B cell (primary cell): ENCODE measurements around the gene C18orf63. TPM values are rescaled to one million over a fixed set of nuclear protein-coding genes. Genes with fewer than 3 reads are reported as not detected.

Experiments used
- ATAC-seq: fragments of 200-7000 bp; cut with Tn5 transposase; one replicate; pipeline ENCODE4 v1.10.0; 2021; ENCODE audit warnings: low read depth, mild to moderate bottlenecking, moderate number of reproducible peaks, moderate library complexity
- CTCF ChIA-PET: fragments of 350-600 bp; sonication (Branson Sonifier 250); formaldehyde crosslinking; loops from one replicate; lab custom pipeline; 2021; ENCODE audit warnings: antibody characterized with exemption, inconsistent platforms; lab: Charles Lee
- POLR2A ChIA-PET: fragments of 350-600 bp; sonication (Branson Sonifier 250); formaldehyde crosslinking; loops from one replicate; lab custom pipeline; 2021; ENCODE audit warnings: antibody characterized with exemption; lab: Charles Lee
- DNase-seq: peaks from one replicate; pipeline ENCODE4 v3.0.0; 2013
- H2AFZ ChIP-seq: 2 replicates; pipeline ENCODE4 v1.6.1; 2012; ENCODE audit warnings: mild to moderate bottlenecking, low read depth, low read length; ENCODE audit not compliant: insufficient read depth, poor library complexity, severe bottlenecking
- H3K27ac ChIP-seq, 2 donors: 1 replicate in 1 of 2; 2 replicates in 1 of 2; pipeline ENCODE4 v1.5.1; 2012 to 2013; ENCODE audit warnings: low read length in 2 of 2, mild to moderate bottlenecking in 2 of 2, moderate library complexity in 1 of 2
- H3K27me3 ChIP-seq, 4 experiments: fragments of 200-600 bp in 1 of 4; sonication (generic) in 1 of 4; replicated peaks in 1 of 4; 1 replicate in 2 of 4; 2 replicates in 2 of 4; pipeline versions ENCODE4 v1.6.1 to v1.7.0; 2013 to 2016; ENCODE audit warnings: low read length in 3 of 4, mild to moderate bottlenecking in 2 of 4, mixed read lengths in 1 of 4, moderate library complexity in 1 of 4; ENCODE audit not compliant: insufficient read depth in 4 of 4, control insufficient read depth in 3 of 4; ENCODE audit errors: control extremely low read depth in 1 of 4
- H3K36me3 ChIP-seq, 2 experiments: replicated peaks in 1 of 2; 1 replicate in 1 of 2; 2 replicates in 1 of 2; pipeline versions ENCODE4 v1.6.1 to v1.7.1; 2013; ENCODE audit warnings: low read length in 1 of 2; ENCODE audit not compliant: insufficient read depth in 2 of 2, control insufficient read depth in 1 of 2; ENCODE audit errors: control extremely low read depth in 1 of 2, extremely low read depth in 1 of 2
- H3K4me1 ChIP-seq, 2 donors: fragments of 200-600 bp in 1 of 2; sonication (generic) in 1 of 2; 1 replicate in 1 of 2; 2 replicates in 1 of 2; pipeline versions ENCODE4 v1.5.1 to v1.6.1; 2013 to 2017; ENCODE audit warnings: low read length in 2 of 2; ENCODE audit not compliant: control insufficient read depth in 2 of 2, insufficient read depth in 2 of 2
- H3K4me2 ChIP-seq: replicated peaks from 2 replicates; pipeline ENCODE3; 2012; ENCODE audit warnings: mild to moderate bottlenecking, low read depth, low read length; ENCODE audit not compliant: poor library complexity, severe bottlenecking
- H3K4me3 ChIP-seq, 5 experiments: fragments of 200-600 bp in 1 of 5; sonication (generic) in 1 of 5; 1 replicate in 3 of 5; 2 replicates in 2 of 5; pipeline versions ENCODE4 v1.5.1 to v1.7.0; 2011 to 2016; ENCODE audit warnings: low read length in 4 of 5, mild to moderate bottlenecking in 4 of 5, low read depth in 2 of 5, control low read depth in 1 of 5, moderate library complexity in 1 of 5; ENCODE audit not compliant: insufficient read depth in 1 of 5; ENCODE audit errors: control extremely low read depth in 1 of 5, extremely low read depth in 1 of 5
- H3K79me2 ChIP-seq: fragments of 200-600 bp; sonication (generic); one replicate; pipeline ENCODE4 v1.6.0; 2016; ENCODE audit warnings: low read length; ENCODE audit not compliant: control insufficient read depth, insufficient read depth
- H3K9ac ChIP-seq: fragments of 200-600 bp; sonication (generic); 2 replicates; pipeline ENCODE4 v1.6.1; 2017; ENCODE audit warnings: mild to moderate bottlenecking, low read length, moderate library complexity
- H3K9me3 ChIP-seq, 3 donors: one replicate each; pipeline versions ENCODE4 v1.6.1 to v1.7.1; 2013; ENCODE audit warnings: low read length in 2 of 3; ENCODE audit not compliant: control insufficient read depth in 2 of 3, insufficient read depth in 1 of 3; ENCODE audit errors: control extremely low read depth in 1 of 3
- H4K20me1 ChIP-seq: 2 replicates; pipeline ENCODE4 v1.6.0; 2012; ENCODE audit warnings: mild to moderate bottlenecking, low read length; ENCODE audit not compliant: insufficient read depth, control insufficient read depth, poor library complexity, severe bottlenecking
- H3K27ac Mint-ChIP-seq: one replicate; pipeline ENCODE4 v1.8.0; 2021; ENCODE audit warnings: mixed read lengths
- H3K27me3 Mint-ChIP-seq: one replicate; pipeline ENCODE4 v1.8.0; 2021; ENCODE audit warnings: mixed read lengths
- H3K4me1 Mint-ChIP-seq: one replicate; pipeline ENCODE4 v1.8.0; 2021; ENCODE audit warnings: mixed read lengths
- H3K4me3 Mint-ChIP-seq: one replicate; pipeline ENCODE4 v1.8.0; 2021; ENCODE audit warnings: mixed read lengths
- H3K9me3 Mint-ChIP-seq: one replicate; pipeline ENCODE4 v1.8.0; 2022; ENCODE audit warnings: mixed read lengths; ENCODE audit not compliant: insufficient read depth
- CTCF ChIP-seq: fragments of 200-600 bp; IDR thresholded peaks from one replicate; pipeline ENCODE4 v1.8.0; 2022; ENCODE audit warnings: antibody characterized with exemption, mild to moderate bottlenecking
- EZH2 ChIP-seq: IDR thresholded peaks from 2 replicates; pipeline ENCODE4 v1.6.1; 2012; ENCODE audit warnings: borderline replicate concordance, low read depth, mild to moderate bottlenecking, moderate library complexity, low read length; ENCODE audit not compliant: insufficient read depth, poor library complexity, severe bottlenecking
- WGBS: methylation state at CpG from one replicate; pipeline ENCODE4 v1.1.5; 2013; ENCODE audit warnings: missing lambda C conversion rate; ENCODE audit not compliant: insufficient coverage; 5-methylcytosine and 5-hydroxymethylcytosine counted together
- intact Hi-C: fragments of 100-400 bp; cut with micrococcal nuclease; formaldehyde crosslinking; loops from one replicate; pipeline ENCODE4 v1.10.0; 2022
- polyA plus RNA-seq: library from polyadenylated mRNA; depleted of rRNA; stranded (reverse); fragments of >200 nt; gene quantifications from 2 replicates; pipeline ENCODE4 v1.2.3, GENCODE V29; 2012
- total RNA-seq, 2 donors: library from RNA; stranded (reverse); fragments of 120-200 nt in 1 of 2; gene quantifications; 1 replicate in 1 of 2; 2 replicates in 1 of 2; pipeline versions ENCODE4 v1.2.3 to v1.2.4, GENCODE V29; 2013 to 2022

C18orf63 gene
- total and polyA plus RNA-seq, 2 donors (not counting 1 experiment from before 2014, with no cell fraction given), result not detected

GRCh38 chr18:74328206-74328605 is 12.6 kb downstream of the C18orf63 start:
- Mint-ChIP-seq H3K27me3 (peaks cover 11% of the 10 kb centered on the region), H3K4me1 (peaks cover 15% of the 10 kb centered on the region), H3K27ac (no peak overlapping the region), H3K9me3 (peaks cover 2% of the 10 kb centered on the region), H3K4me3 (no peak overlapping the region)
- POLR2A ChIA-PET, result no interaction called here
- Histone ChIP-seq H3K4me2 (no peak overlapping the region), H3K27me3 (no peaks in the 10 kb centered on the region), H3K4me3 (no peak overlapping the region), H3K4me1 (peaks cover 4 to 6% of the 10 kb centered on the region in 2 donors), H3K79me2 (no peaks in the 10 kb centered on the region), H3K9ac (no peak overlapping the region), H3K27ac (no peak overlapping the region), H4K20me1 (no peaks in the 10 kb centered on the region), H3K9me3 (peaks cover 0 to 3% (median 2%) of the 10 kb centered on the region in 3 donors), H3K36me3 (no peaks in the 10 kb centered on the region), H2AFZ (no peak overlapping the region)
- TF ChIP-seq CTCF (no peak), EZH2 (no peak)
- CTCF ChIA-PET, result interaction anchor here (2.3 kb wide), 1 partner anchor 14 kb away, joined by 10 read pairs; no protein-coding TSS in a partner anchor
- ATAC-seq (no peak), DNase-seq (no peak)
- intact Hi-C loops, result no loop called here
- no CpG with 5 or more reads among the region's 2 CpGs for WGBS

- H3K4me3 Mint-ChIP-seq, result no peak overlapping the region
- Histone ChIP-seq H3K4me3 (no peak overlapping the region), H4K20me1 (no peaks in the 10 kb centered on the region), H3K4me2 (no peak overlapping the region), H3K36me3 (no peaks in the 10 kb centered on the region), H3K27ac (no peak overlapping the region), H3K9me3 (peaks cover 0 to 5% (median 4%) of the 10 kb centered on the region in 3 donors), H3K27me3 (no peaks in the 10 kb centered on the region), H2AFZ (no peak overlapping the region), H3K9ac (no peak overlapping the region), H3K4me1 (peaks cover 19 to 21% of the 10 kb centered on the region in 2 donors), H3K79me2 (no peaks in the 10 kb centered on the region)
- CTCF ChIA-PET, result interaction anchor here (1.2 to 1.3 kb wide), 3 partner anchors 10 to 132 kb away, joined by 3 to 6 read pairs (median 4); no protein-coding TSS in a partner anchor
- H3K4me1 Mint-ChIP-seq, result peaks cover 31% of the 10 kb centered on the region
- H3K27me3 Mint-ChIP-seq, result peaks cover 9% of the 10 kb centered on the region
- ATAC-seq, result no peak
- TF ChIP-seq CTCF (no peak), EZH2 (no peak)
- POLR2A ChIA-PET, result no interaction called here
- DNase-seq, result no peak
- intact Hi-C loops, result no loop called here
- WGBS, result 80% methylated on average over 1 of the region's 1 CpG
- H3K27ac Mint-ChIP-seq, result no peak overlapping the region
- peaks cover 5% of the 10 kb centered on the region for H3K9me3 Mint-ChIP-seq
Measured at GRCh38 chr18:74329688-74330205, 14.1 kb downstream of the C18orf63 start.
